HG03045 (cell line): ENCODE measurements around the gene LGALS9C.
"Not testable (repeated sequence)": the region's sequence is repeated elsewhere in the genome, so short reads cannot be mapped to it uniquely, and the experiment has no call there.

Experiments
- ATAC-seq: cut with Tn5 transposase; IDR thresholded peaks from one replicate; pipeline ENCODE4 v1.9.1; 2021; ENCODE audit warnings: mild to moderate bottlenecking, moderate library complexity; ENCODE audit not compliant: unreplicated experiment

The LGALS9C gene

GRCh38 chr17:18528435-18528834, 51.8 kb downstream of the LGALS9C start:
- ATAC-seq = not testable (repeated sequence)

GRCh38 chr17:18528899-18529500, 52.4 kb downstream of the LGALS9C start:
- ATAC-seq = not testable (repeated sequence)

DNA sequence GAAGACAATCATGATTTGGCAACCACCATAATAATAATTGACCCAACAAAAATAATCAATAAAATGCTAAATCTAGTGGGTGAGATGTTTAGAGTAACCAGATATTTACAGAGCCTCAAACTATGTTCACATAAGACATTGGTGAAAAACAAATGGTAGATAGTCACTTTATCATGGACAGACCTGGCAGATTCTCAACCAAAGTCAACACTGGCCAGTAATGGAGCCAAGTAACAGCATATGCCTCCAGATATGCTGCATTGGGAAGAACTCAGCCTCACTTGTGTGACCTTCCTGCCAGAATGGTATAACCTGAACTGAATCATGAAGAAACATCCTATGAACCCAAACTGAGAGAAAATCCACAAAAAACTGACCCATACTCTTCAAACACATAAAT, 53.8 kb downstream of the LGALS9C start:
- not testable (repeated sequence) for ATAC-seq

DNA sequence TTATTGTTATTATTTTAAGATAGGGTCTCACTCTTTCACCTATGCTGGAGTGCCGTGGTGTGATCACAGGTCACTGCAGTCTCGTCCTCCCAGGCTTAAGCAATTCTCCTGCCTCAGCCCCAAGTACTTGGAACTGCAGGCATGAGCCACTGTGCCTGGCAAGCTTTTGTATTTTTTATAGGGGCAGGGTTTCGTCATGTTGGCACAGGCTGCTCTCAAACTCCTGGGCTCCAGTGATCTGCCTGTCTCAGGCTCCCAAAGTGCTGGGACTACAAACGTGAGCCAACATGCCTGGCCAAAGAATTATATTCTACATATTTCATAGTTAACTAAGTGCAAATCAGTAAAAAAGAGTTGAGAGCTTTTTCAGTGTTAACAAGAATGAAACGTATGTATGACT, 65.6 kb downstream of the LGALS9C start:
- ATAC-seq = not testable (repeated sequence)

GRCh38 chr17:18542907-18543306, 66.3 kb downstream of the LGALS9C start:
- ATAC-seq = not testable (repeated sequence)
